H1 (cell line): ENCODE data around the gene PRR35. TPM values are rescaled to one million over a fixed set of nuclear protein-coding genes. Genes with fewer than 3 reads are reported as not detected.
A peak's percentile ranks its signal among the peaks of the same experiment; 100 is the strongest.

Experiments
- POU5F1 ChIP-seq: IDR thresholded peaks from 2 replicates; pipeline ENCODE4 v1.6.1; 2011; ENCODE audit warnings: low read depth, mild to moderate bottlenecking, low read length, moderate library complexity
- polyA plus RNA-seq, 7 experiments: library from polyadenylated mRNA; depleted of rRNA in 3 of 7; stranded (reverse) in 5 of 7; unstranded in 2 of 7; fragments of >200 nt in 5 of 7; fragments of 200-250 nt in 2 of 7; gene quantifications; 1 replicate in 5 of 7; 2 replicates in 1 of 7; 4 replicates in 1 of 7; pipeline versions ENCODE4 v1.2.1 to v1.2.3, GENCODE V29; 2011 to 2013; ENCODE audit warnings: missing spikeins in 2 of 7, mixed read lengths in 2 of 7
- total RNA-seq: library from RNA; stranded (reverse); fragmentation: NEBNext Ultra II Directional; extraction: Animal tissue kit (Norgen Biotek cat#: 25700); gene quantifications from 2 replicates; pipeline ENCODE4 v1.2.1, GENCODE V29; 2021
- TF ChIP-seq, protein P1 (sequence below), 3 experiments: IDR thresholded peaks; 1 replicate in 2 of 3; 2 replicates in 1 of 3; pipeline versions ENCODE4 v1.5.1 to v1.6.1; 2011; ENCODE audit warnings: low read length in 3 of 3, mild to moderate bottlenecking in 3 of 3, inconsistent platforms in 2 of 3, low read depth in 1 of 3, moderate library complexity in 1 of 3; ENCODE audit not compliant: insufficient read depth in 1 of 3; ENCODE audit errors: control extremely low read depth in 1 of 3

Gene PRR35
- total and polyA plus RNA-seq, 2 of the 8 experiments (the other 6 are each of a cell fraction or from before 2014, with no cell fraction given): 0.38 to 0.50 TPM

DNA sequence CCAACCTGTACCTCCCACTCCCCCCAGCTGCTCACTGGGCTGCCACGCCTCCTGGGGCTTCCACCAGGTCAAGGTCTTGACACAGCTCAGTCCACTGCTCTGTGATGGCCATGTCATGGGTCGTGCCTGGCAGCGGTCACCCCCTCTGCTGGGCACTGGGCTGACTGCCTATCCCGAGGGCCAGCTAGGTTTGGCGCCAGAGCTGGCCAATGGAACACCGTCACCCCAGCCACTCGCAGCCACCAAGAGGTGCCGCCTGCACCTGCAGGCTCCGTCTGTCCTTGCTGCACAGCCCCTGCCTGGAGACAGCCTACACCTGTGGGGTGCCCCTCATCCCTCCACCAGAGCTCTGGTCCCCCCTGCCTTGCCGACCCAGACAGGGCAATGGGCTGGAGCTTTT is 25.2 kb downstream of the PRR35 start (continued):
- TF ChIP-seq, protein P1, sequence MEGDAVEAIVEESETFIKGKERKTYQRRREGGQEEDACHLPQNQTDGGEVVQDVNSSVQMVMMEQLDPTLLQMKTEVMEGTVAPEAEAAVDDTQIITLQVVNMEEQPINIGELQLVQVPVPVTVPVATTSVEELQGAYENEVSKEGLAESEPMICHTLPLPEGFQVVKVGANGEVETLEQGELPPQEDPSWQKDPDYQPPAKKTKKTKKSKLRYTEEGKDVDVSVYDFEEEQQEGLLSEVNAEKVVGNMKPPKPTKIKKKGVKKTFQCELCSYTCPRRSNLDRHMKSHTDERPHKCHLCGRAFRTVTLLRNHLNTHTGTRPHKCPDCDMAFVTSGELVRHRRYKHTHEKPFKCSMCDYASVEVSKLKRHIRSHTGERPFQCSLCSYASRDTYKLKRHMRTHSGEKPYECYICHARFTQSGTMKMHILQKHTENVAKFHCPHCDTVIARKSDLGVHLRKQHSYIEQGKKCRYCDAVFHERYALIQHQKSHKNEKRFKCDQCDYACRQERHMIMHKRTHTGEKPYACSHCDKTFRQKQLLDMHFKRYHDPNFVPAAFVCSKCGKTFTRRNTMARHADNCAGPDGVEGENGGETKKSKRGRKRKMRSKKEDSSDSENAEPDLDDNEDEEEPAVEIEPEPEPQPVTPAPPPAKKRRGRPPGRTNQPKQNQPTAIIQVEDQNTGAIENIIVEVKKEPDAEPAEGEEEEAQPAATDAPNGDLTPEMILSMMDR (IDR thresholded peaks at IDR 0.05; ENCODE audit: control extremely low read depth in 1 of 3, insufficient read depth in 1 of 3, low read depth in 1 of 3, low read length in 3 of 3): peak in 2 of 3 experiments; percentile 19 to 20; a peak in 3 of 4 replicates
- no peak for TF ChIP-seq POU5F1
